Ramos (cell line): ENCODE data around the gene ATPAF1.

ENCODE experiments used
- in situ Hi-C: fragments of 300-500 bp; cut with MboI; formaldehyde crosslinking; loops from one replicate; pipeline ENCODE4 v1.14.3; 2022; ENCODE audit warnings: low sequenced_read_pairs; ENCODE audit not compliant: unreplicated experiment

The ATPAF1 gene

DNA sequence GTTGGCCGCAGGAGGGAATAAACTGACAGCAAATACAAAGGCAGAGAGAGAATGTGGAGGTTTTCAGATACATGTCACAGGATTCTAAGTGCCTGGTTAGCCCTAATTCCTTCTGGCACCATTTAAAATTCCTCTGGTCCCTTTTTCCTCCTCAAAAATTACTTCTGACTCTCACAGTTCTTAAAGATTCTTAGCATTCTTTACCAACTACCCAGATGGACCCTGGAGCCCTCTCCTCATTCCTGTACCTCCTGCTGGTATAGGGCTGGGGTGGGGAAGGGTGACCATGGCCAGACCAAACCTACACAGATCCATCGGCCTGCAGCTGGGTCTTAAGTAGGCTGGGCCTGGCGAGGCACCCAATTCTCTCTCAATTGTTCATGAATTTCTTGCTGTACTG, 71.3 kb downstream of the ATPAF1 start:
- in situ Hi-C loops = no loop called here

DNA sequence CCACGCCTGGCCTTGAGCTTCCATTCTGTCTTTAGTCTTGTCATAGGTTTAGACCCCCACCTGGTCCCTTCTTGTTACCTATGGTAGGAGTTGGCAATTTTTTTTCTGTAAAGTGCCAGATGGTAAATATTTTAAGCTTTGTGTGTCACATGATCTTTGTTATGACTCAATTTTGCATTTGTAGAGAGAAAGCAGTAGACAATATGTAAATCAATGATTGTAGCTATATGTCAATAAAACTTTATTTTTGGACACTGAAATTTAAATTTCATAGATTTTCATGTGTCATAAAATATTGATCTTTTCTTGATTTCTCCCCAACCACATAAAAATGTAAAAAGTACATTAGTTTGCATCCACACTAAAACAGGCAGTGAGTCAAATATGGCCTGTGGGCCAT, 72.1 kb downstream of the ATPAF1 start:
- in situ Hi-C loops = no loop called here

DNA sequence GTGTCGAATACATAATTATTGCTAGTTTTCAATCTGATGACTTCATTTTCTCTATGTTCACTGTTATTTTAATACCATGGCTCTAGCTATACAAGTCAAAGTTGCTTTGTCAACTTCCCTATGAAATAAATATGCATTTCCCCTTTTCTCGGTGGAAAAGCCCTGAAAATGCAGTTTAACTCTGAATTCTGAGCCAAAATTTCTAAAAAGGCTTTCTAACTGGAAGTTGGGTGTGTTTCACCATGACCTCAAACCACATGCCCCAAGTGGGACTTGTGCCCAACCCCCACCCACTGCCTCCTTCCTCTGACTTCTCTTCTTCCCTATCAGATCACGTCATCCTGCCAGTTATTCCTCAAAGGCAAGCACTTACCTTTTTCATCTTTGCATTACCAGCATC, 73.0 kb downstream of the ATPAF1 start:
- in situ Hi-C loops = no loop called here

DNA sequence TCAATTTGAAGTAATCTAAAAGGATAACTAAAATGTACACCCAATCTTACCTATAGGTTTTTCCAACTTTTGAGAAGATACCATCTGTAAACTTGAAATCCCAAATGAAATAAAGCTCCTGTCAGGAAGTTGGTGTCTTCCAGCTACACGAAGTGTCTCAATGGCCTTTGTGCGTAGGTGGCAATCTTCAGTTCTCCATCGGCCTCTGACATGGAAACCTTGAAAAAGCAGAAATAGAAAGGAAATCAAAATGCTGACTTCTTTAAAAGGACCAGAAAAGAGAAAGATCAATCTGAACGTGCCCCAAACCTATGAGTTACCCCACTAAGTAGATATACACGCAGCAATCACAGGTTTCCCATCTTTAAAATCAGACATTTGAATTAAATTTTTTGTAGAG, 74.1 kb downstream of the ATPAF1 start:
- in situ Hi-C loops = no loop called here

DNA sequence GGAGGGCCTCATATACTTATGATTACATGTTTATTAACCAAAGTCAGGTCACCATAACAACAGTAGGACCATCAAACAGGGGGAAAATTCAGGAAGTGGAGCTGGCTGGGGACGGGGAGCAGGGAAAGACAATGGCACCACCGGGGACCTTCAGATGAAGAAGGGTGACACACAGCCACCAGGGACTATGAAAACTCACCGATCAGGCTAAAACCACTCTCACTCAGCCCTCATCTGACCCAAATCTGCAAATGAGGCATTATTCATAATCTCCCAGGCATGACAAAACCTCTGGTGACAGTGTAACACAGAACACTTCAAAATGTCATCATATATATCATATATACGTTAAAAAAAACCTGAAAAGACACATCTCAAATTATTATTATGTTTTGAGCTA, 75.3 kb downstream of the ATPAF1 start:
- in situ Hi-C loops = no loop called here

DNA sequence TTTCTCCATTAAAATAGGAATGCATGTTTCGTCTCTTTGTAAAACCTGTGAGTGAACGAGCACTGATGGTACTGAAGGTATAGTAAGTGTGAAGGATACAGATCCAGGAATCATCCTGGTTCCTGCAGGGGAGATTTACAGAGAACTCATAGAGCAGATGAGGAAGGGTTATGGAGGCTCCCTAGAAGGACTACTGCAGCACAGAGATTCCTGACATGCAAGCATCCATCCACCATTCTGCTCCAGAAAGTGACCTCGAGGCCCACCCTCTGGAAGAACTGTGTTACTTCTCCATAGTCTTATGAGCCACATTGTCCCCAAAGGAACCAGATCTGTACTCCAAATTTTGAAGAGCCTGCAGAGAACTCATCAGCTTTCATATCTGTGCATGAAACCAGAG, 78.6 kb downstream of the ATPAF1 start:
- in situ Hi-C loops = no loop called here

DNA sequence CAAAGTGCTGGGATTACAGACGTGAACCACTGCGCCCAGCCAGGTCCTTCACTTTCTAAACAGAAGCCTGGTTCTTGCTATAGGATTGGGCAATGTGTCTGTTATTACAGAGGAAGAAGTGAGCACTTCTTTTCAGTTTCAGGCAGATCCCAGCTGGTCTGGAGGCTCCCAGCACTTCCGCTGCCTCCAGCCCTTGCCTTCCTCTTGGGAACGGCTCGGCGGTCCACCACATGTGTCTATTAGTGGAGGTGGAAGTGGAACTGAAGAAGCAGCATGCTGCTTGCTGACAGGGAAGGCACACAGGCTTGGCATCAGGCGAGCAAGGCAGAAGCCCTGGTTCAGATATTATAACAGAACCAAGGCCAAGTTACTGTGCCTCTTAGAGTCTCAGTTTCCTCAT, 81.1 kb downstream of the ATPAF1 start:
- in situ Hi-C loops = no loop called here

DNA sequence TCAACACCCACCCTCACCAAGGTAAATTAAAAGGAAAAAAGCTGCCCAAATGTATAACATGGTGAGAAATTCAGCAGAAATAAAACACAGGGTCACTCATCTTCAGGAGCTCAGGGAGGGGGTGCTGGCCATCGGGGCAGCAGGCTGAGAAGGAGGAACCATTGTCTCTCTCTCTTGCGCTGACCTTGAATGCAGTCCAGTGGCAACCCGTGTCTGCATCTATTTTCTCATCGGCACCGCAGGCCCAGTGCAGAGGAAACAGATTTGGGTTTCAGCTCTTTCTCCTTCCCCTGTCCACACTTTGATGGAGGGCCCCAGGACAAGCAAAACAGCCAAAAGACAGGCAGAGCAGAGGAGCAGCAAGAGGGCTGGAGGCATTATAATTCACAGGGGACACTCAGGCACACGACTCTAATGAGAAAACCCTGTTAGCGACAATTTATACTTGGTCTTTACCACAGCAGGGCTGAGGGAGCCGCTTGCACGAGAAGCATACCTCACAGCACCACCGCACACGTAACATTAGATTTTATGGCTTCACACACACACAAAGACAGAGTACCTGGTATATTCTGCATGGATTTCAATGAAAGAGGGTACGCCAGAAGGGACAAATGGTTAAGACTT, 82.7 kb downstream of the ATPAF1 start:
- in situ Hi-C loops = no loop called here

DNA sequence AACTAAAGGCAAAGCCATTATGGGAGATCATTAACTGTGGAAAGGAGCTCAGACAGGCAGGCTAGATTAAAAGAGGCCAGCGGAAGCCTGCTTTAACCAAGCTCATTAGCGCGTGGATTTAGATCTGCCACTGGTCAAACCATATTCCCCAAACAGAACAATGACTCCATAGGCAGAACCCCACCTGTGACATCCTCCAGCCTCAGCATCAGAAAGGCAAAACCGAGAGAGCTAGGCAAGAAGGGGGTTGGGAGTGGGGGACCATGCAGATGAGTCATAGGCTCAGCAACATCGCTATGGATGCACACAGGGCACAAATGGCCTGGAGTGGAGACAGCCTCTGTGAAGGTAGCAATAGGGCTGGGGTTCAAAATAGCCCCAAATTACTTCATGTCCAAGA, 84.7 kb downstream of the ATPAF1 start:
- in situ Hi-C loops = no loop called here

DNA sequence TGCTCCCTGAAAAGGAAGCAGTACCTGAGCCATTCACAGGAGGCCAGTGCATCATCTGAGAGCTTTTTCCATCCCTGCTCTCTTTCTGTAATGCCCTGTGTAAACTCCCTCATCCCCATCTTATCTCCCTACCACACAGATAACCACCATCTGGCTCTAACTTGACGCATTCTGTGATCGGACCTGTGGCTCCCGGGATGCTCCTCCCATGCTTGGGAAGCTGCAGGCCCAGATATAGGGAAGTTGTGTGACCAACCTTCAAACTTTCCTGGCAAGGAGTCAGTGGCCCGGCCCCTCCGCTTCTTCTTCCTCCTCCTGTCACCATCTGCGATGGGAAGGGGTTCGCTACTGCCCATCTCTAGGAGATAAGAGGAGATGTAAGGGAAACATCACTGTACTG, 85.2 kb downstream of the ATPAF1 start:
- in situ Hi-C loops = no loop called here
